NCI-H2107 treated with DMSO at 0.1 percent for 48 hours (cell line): ENCODE data around the gene LAMA5.
A peak's percentile ranks its signal among the peaks of the same experiment; 100 is the strongest.

Experiments used
- DNase-seq: peaks from one replicate; lab custom pipeline; 2025; ENCODE audit not compliant: unreplicated experiment; lab: John Stamatoyannopoulos, UW

The LAMA5 gene

DNA sequence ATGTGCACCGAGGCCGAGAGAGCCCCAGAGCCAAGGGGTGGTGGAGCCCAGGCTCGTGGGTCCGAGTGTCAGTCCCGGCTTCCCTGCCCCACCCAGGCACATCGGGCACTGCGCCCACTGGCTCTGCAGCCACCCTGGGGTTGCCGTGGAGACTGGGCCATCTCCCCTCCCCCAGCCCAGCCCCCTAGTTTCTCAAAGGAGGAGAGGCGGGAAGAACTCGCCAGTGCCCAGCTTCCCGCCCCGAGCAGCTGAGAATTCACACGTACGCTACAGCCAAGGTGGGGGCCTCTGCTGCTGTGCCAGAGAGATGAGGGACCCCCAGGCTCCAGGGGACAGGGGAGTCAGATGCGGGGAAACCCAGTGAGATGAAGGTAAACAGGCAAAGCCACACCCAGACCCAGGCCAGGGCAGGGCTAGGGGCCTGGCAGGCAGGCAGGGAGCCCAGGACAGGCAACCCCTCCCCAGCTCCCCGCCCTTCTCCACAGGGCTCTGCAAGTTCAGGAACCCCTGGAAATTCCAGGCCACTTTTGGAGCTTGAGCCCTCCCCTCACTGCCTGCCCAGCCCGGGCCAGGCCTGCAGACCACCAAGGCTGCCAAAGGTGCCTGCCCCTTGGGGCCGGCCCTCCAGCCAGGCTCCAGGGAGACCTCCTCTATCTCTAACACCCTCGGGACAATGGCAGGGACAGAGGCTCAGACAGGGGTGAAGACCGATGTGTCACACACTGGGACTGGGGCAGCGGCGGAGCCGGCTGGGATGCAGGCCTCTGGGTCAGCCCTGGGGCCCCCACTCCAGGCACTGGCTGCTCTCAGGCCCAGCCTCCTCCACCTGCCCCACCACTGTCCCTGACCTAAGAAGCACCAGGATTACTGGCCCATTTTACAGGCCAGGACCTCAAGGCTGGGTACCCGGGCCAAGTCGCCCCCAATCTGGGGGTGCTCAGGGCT, 6.0 kb downstream of the LAMA5 start:
- DNase-seq = no peak

DNA sequence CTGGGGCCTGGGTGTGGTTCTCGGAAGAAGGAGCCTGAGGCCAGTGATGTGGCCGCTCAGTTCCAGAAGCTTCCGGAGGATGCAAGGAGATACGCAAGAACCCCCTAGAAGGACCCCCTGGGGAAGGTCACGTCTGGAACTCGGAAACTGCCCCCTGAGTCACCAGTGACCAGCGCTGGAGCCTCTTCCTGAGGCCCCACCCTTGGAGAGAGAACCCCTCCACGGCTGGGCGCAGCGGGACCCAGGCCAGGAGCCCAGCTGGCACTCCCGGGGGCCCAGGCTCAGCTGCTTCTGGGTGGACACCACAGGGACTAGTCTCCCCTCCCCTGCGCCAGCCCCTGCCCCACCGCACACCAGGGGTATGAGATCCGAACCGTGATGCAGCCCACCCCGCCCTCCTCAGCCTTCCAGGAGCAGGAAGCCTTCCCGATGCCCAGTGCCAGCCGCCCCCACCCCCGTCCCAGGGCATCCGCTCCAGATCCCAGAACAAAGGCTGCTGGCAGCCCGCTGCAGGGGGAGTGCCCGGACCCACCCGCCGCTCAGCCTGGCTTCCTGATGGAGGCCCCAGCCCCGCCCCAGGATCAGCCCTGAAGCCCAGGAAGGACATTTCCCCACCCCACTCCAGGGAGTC, 7.5 kb downstream of the LAMA5 start:
- no peak for DNase-seq

DNA sequence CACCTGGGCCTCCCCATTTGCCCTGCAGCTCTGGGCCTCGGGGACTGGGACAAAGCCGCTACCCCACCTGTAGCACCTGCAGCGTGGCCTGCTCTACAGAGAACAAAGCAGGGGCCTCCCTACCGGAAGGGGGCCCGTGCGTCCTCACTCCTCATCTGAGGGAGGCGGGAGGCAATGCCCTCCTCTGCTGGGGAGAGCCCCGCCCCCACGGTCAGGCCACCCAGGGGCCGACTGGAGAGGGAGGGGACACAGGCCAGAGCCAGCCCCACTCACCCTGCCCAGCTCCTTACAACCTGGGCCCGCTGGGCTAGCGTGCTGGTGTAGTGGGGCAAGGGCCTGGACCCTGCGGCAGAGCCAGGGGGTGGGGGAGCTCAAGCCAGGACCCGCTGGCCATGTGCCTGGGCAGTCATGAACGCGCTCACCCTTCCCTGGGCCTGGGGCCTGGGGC, 8.0 kb downstream of the LAMA5 start:
- no peak for DNase-seq

DNA sequence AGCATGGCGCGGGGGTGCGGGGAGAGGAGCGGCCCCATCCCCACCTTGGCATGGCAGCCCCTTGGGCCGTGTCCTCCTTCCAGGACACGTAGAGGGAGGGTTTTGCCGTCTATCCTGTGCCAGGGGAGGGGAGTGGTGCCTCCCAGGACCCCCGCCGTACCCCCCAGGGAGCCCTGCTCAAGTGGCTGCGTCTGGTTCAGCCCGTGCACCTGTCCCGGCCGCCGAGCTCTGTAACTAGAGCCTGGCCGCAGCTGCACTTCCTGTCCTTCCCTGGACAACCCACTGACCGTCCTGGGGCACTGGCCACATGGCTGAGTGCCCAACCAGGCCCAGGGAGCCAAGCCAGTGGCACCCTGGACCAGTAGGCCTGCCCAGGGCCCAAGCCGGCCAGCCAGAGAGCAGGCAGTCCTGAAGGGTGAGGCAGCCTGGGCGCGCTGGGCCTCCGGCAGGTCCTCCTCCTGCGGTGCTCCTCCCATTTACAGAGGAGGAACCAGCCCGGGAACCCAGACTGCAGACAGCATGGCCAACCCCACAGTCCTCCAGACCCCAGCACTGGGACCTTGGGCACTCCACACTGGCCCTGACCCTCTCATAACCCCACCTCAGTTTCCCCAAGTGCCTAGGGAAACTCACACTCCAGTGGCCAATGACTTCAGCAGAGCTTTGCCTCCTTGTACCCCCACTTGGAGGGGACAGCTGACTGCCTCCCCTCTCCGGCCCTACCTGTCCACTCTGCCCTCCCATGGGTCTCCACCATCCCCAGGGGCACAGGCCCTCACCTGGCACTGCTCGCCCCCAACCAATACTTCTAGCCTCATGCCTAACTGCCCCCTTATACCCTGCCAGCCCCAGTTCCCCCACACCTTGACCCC, 8.7 kb downstream of the LAMA5 start:
- DNase-seq = no peak

DNA sequence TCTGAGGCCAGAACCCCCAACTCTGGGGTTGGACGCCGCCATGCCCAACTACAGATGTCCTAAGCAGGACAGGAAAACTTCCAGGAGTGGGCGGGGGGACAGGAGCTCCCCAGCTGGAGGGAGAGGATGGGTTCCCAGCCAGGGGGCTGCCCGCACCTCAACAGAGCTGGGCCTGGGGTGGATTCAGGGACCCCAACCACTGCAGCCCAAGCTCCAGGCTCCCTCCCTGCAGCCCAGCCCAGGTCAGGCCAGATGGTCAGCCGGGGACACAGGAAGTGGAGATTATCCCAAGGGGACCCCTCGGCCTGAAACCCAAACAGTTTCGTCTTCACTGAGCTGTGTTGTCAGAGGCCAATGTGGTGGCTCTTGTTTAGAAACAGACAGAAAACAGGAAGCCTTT, 9.4 kb downstream of the LAMA5 start:
- no peak for DNase-seq

DNA sequence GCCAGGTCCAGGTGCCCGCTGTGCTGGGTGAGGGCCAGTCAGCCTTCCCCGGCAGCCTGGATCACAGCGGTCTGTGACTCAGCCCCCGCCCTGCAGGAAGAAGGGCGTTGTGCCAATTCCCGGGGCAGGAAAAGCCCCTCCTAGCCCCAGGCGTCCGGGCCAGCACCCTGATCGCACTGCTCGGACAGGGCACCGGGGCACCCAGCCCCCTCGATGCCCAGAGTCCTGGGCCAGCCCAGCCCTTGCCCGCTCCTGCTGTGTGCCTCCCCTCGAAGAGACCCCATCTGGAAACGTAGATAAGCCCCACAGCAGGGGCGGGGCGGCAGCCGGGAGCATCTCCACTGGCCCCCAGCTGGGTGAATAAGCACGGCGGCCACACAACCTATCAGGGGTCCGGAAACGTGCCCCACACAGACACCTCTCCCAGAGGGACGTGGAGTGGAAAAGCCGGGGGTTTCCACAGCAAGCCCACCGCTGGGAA, 9.9 kb downstream of the LAMA5 start:
- no peak for DNase-seq

DNA sequence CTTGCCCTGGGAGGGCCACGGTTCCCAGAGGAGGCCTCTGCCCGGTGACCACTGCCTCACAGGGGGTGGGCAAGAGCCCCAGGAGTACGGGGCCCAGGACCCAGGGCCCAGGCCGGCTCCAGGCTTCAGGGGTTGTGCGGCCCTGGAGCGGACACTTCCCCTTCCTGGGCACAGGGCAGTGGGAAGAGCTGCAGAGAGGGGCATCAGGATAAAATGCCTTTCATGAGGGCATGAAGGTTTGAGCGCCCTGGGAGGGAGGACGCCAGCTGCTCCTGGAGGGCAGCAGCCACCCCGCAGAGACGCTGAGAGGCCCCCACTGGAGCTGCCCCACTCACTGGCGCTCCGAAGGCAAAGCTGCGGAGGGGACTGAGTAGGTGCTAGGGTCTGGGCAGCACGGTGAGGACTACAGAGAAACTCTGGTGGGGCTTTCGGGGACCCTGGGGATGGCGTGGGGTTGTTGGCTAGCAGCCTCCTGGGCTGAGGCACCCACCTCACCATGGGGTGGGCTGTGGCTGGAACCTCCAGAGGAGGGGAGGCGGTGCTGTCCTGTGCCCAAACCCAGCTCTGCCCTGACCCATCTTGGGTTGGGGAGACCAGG, 10.4 kb downstream of the LAMA5 start:
- no peak for DNase-seq

DNA sequence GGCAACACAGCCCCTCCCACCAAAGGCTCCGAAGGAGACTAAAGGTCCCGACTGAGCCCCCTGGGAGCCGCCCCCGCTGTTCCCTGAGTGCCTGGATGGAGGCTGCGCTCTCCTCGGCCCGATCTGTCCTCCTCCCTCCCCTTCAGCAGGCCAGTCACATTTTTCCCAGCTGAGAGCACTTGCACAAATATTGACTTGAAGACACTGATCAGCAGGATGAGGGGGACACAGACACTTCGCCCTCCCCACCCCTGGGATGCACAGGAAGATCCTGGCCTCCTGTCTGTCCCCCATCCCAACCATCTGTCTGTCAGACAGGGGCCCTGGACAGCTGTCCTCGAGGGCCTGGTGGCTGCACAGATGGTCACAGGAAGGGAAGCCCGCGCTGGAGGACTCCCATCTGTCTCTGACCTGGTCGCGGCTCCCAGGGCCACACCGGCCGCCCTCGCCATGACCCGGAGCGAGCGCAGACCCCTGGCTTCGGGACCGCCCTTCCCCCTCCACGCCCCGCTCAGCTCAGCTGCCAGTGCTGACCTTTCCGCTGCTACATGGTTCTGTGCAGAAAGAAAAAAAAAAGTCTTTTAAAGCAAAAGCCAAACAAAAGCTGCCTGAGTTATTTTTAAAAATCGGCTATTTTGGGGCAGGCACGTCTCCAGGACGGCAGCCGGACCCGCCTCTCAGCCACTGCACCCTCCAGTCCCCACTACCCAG, 11.1 kb downstream of the LAMA5 start:
- DNase-seq = peak; percentile 27

DNA sequence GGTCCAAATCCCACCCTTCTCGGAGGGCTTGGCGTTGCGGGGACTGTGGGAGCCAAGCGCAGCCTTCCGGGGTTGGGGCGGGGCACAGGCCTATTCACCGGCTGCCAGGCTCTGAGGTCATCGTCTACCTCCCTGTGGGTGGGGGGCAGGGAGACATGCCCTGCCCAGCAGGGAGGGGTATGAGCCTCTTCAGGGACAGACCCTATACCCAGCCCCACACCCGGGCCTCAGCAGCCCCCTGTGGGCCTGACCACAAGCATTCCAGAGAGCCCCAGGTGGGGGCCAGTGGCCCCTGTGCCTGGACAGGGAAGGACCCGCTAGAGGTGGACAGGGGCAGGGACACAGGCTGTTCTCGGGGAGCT, 11.6 kb downstream of the LAMA5 start:
- no peak for DNase-seq

DNA sequence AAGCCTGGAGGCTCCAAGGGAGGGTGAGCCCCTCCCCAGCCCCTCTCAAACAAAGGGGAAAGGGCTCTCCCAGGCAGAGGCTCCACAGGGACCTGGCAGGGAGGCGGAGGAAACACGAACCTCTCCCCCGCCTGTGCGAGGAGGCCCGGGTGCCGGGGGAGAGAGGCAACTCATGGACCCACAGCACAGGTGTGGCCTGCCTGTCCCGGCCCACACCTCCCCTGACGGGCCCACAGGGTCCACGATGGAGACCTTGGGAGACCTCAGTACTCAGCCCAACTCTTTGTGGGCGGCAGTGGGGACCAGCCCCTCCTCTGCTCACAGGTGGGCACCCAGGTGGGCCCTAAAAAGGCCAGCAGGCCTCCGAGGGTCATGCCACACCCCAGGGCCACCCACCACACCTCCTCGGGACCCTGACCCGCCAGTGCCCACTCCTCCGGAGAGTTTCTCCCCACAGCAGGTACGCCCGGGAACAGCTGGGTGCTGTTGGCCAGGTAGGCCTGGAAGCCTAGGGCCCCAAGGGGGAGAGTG, 12.2 kb downstream of the LAMA5 start:
- DNase-seq = peak; percentile 19

DNA sequence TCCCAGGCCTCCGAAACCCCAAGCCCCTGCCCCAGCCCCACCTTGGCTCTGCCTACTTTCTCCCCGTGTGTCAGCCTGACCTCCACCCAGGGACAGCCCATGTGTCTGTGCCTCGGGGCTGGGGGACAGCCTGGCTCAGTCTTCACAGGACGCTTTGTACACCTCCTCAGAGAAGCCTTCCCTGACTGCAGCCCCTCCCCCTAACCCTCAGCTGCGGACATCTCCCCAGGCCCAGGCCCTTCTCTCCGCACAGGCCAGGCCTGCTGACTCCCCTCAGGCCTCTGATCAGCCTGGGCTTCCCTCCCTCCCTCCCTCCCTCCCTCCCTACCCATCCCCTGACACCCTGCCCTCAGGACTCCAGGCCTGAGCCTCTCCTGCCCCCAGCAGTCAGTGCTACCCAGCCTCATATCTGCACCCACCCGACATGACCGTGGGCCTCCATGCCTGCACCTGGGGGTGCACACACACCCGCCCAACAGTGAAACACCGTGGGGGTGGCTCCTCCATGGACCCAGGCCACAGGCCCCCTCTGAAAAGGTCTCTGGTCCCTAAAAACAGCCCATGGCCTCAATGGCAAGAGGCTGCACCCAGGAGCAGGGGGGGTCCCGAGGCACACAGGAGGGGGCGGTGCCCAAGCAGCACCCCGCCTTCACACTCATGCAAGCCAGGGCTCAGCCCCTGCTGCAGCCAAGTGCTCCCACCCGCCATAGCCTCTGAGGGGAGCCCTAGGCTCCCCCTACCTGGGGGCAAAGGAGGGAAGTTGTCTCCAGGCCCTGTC, 12.9 kb downstream of the LAMA5 start:
- DNase-seq = no peak

DNA sequence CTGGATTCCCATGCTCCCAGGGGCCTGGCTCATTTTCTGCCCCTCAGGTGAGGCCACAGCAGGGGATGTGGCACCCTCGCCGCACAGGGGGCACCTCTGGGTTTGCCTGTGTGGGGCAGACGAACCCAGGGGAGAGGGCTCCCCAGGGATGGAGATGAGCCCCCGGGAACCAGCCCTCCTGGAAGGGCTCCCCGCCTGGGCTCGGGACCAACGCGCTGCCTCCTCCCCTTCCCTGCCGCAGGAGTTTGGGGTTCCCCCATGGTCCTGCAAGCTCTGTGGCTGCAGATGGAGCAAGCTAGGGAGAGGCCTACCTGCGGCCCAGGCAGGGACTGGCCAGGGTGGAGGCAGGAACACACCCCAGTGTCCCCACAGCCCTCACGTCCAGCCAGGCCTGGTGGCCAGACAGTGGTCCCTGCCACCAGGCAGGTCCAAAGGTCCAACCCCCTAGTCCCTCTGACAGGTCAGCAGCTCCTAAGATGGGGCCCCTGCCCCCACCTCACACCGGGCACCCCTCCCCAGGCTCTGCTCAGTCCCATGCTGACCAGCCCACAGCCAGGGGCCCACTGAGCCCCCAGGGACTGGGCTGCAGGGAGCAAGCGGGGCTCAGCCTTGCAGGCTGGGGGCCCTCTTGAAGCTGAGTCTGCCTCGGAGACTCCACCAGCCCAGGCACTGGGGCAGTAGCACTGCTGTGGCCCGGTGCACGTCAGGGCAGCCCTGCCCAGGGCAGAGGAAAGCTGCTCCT, 13.7 kb downstream of the LAMA5 start:
- DNase-seq = no peak

DNA sequence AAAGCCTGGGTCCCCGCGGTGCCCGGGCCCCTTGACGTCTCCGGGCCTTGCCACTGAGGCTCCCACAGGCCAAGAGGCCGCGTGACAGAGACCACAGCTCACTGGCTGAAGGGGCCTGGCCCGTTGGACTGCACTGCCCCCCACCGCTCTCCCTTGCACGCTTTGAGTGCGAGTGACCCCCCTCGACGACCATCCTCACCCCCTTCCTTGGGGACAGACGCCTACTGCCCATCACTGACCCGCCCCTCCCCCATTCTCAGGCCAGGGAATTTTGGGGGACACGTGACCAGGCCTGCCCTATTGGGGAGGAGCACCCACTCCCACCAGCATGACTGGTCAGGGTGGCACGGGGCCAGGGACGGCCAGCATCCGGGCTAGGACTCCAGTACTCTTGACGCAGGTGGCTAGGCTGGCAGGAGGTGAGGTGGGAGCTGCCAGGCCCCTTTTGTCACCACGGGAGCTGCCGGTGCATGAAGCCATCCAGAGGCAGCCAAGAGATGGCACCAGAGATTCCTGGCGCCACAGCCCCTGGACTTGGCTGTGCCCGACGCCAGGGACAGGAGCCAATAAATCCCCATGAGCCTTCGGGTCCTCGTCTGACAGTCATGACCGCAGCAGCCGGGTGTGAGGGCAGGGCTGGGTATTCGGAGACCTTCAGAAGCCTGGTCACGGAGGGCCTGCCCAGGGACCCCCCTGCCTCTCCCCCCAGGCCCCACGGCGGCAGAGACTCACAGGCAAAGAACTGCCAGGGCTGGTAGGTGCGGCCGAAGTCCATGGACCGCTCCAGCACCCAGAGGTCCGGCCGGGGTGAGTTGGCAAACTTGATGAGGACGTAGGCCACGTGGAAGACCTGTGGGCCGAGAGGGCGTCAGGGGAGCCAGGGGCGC, 14.5 kb downstream of the LAMA5 start:
- DNase-seq = peak; percentile 47

DNA sequence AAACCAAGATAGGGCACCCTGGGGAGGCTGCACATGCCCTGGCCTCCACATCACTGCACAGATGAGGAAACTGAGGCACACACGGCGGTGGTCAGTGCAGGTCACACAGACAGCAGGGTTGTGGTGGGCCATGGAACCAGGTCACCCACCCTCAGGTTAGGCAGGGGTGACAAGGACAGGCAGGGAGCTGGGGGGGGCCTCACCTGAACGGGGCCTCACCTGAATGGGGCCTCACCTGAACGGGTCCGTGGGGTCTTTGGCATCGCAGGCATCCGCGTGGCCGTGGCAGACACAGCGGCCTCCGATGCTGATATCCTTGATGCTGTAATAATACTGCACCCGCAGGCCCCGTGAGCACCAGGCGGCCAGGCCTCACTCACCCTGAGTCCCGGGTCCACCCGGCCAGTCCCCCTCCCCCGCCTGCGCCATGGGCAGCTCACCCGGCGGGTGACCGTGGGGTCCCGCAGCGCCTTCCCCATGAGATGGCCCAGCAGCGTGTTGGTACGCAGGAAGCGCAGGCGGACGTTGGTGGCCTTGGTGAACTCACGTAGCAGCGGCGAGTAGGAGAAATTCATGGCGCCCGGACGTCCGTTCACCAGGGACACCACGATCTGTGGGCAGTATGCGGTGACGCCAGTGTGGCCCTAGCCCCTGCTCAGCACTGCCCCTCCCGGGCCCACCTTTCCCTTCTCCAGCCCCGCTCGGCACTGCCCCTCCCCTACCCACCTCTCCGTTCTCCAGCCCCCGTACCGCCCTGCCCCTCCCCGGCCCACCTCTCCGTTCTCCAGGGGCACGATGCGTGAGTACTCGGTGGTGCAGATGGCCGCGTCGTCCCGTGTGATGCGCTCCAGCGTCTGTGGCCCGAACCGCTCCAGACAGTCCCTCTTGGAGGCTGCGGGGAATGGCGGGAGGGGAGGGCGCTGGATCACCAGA, 15.4 kb downstream of the LAMA5 start:
- no peak for DNase-seq

DNA sequence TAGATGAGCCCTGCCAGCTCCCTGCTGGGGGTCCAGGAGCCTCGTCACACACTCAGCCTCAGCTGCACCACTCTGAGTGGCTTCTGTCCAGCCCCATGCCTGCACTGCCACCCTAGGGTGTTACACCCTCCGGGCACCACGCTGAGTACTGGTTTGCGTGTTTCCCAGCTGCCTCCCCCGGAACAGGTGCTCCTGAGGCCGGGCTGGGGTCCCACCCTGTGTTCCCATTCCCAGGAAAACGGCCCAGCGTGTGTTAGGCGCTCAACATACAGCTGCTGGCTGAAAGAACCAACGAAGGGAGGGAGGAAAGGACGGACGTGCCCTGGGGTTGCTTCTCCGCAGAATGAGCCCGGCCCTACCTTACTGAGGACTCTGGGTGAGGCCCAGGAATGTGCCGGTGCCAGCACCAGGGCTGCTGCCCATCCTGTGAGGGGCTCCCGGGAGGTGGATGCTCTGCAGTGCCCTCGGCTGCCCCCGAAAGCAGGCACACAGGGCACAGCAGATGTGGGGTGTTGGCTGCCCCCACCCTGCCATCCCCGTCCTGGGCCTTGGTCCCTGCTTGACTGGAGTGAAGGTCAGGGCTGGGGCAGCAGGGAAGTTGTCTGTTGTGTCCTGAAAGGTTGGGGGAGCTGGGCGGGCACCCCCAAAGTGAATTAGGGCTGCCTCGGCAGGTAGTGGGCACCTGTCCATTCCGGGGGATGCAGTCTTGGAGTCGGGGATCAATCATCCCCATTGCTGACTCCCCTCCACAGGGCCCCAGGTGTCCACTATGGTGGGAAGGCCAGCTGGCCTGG, 16.3 kb downstream of the LAMA5 start:
- no peak for DNase-seq
